SK-N-SH (cell line): Measurements from ENCODE around the gene EZR. TPM values are rescaled to one million over a fixed set of nuclear protein-coding genes. Genes with fewer than 3 reads are reported as not detected.

Source experiments
- CTCF ChIA-PET: fragments of 300-600, 350-600 bp; formaldehyde crosslinking; extraction: SDS; loops from one replicate; lab custom pipeline; 2021; lab: Yijun Ruan, JAX
- POLR2A ChIA-PET: fragments of 350-600 bp; sonication (Branson Sonifier 250); formaldehyde crosslinking; extraction: SDS; loops from one replicate; lab custom pipeline; 2020; ENCODE audit warnings: antibody characterized with exemption, inconsistent platforms; lab: Yijun Ruan, JAX
- DNase-seq: peaks from one replicate; pipeline ENCODE4 v3.0.0; 2012
- H2AFZ ChIP-seq: fragments of 200-600 bp; sonication (generic); 2 replicates; pipeline ENCODE4 v1.8.1; 2016; ENCODE audit warnings: antibody characterized with exemption, mild to moderate bottlenecking, low read depth
- H3F3A ChIP-seq: fragments of 200-600 bp; sonication (generic); replicated peaks from 2 replicates; pipeline ENCODE3; 2016; ENCODE audit warnings: antibody characterized with exemption, mild to moderate bottlenecking; ENCODE audit not compliant: insufficient read depth
- H3K27ac ChIP-seq, 2 experiments: fragments of 200-500 bp in 1 of 2; fragments of 200-600 bp in 1 of 2; sonication (Bioruptor generic) in 1 of 2; sonication (generic), shearing (Covaris generic) in 1 of 2; 2 replicates each; pipeline versions ENCODE4 v1.5.1 to v1.6.1; 2014 to 2016; ENCODE audit warnings: low read depth in 2 of 2, inconsistent platforms in 1 of 2, low read length in 1 of 2, mild to moderate bottlenecking in 1 of 2, mixed read lengths in 1 of 2
- H3K27me3 ChIP-seq: fragments of 200-600 bp; sonication (generic), shearing (Covaris generic); 2 replicates; pipeline ENCODE4 v1.6.1; 2016; ENCODE audit warnings: mixed run types; ENCODE audit not compliant: insufficient read depth
- H3K36me3 ChIP-seq, 2 experiments: fragments of 200-500 bp in 1 of 2; fragments of 200-600 bp in 1 of 2; sonication (Bioruptor generic) in 1 of 2; sonication (generic) in 1 of 2; replicated peaks in 1 of 2; 2 replicates each; pipeline versions ENCODE3 to v1.5.1; 2014 to 2016; ENCODE audit warnings: low read length in 1 of 2, mild to moderate bottlenecking in 1 of 2; ENCODE audit not compliant: insufficient read depth in 2 of 2, control insufficient read depth in 1 of 2
- H3K4me1 ChIP-seq, 2 experiments: fragments of 200-500 bp in 1 of 2; fragments of 200-600 bp in 1 of 2; sonication (Bioruptor generic) in 1 of 2; sonication (generic), shearing (Covaris generic) in 1 of 2; 2 replicates each; pipeline versions ENCODE4 v1.5.1 to v1.6.1; 2014 to 2016; ENCODE audit warnings: low read depth in 1 of 2, low read length in 1 of 2, mixed run types in 1 of 2; ENCODE audit not compliant: insufficient read depth in 2 of 2, control insufficient read depth in 1 of 2
- H3K4me2 ChIP-seq: fragments of 200-600 bp; sonication (generic), shearing (Covaris generic); 2 replicates; pipeline ENCODE4 v1.6.1; 2017; ENCODE audit warnings: mixed run types
- H3K4me3 ChIP-seq, 2 experiments: fragments of 200-500 bp in 1 of 2; fragments of 200-600 bp in 1 of 2; sonication (Bioruptor generic) in 1 of 2; sonication (generic), shearing (Covaris generic) in 1 of 2; 2 replicates each; pipeline versions ENCODE4 v1.5.1 to v1.8.1; 2014 to 2016; ENCODE audit warnings: low read depth in 2 of 2, inconsistent platforms in 1 of 2, low read length in 1 of 2, mild to moderate bottlenecking in 1 of 2, mixed read lengths in 1 of 2, moderate library complexity in 1 of 2
- H3K79me2 ChIP-seq: fragments of 200-600 bp; sonication (generic); 2 replicates; pipeline ENCODE4 v1.8.1; 2017; ENCODE audit warnings: mild to moderate bottlenecking; ENCODE audit not compliant: insufficient read depth
- H3K9ac ChIP-seq: fragments of 200-600 bp; sonication (generic); 2 replicates; pipeline ENCODE4 v1.6.1; 2017; ENCODE audit warnings: mixed run types
- H3K9me2 ChIP-seq: fragments of 200-600 bp; sonication (generic); 2 replicates; pipeline ENCODE4 v1.6.1; 2017; ENCODE audit warnings: mixed run types
- H3K9me3 ChIP-seq: fragments of 200-600 bp; sonication (generic); 2 replicates; pipeline ENCODE4 v1.6.1; 2017; ENCODE audit warnings: mixed run types, mild to moderate bottlenecking, moderate library complexity
- H4K20me1 ChIP-seq: fragments of 200-600 bp; sonication (generic); 2 replicates; pipeline ENCODE4 v1.6.1; 2017; ENCODE audit warnings: mild to moderate bottlenecking, mixed run types; ENCODE audit not compliant: insufficient read depth
- CHD2 ChIP-seq: fragments of 150-350 bp; IDR thresholded peaks from 2 replicates; pipeline ENCODE4 v1.6.1; 2018; ENCODE audit warnings: low read length; ENCODE audit not compliant: partially characterized antibody
- ELF1 ChIP-seq: IDR thresholded peaks from 2 replicates; pipeline ENCODE4 v1.4.0; 2012
- EP300 ChIP-seq, 2 experiments: IDR thresholded peaks; 2 replicates each; pipeline versions ENCODE4 v1.4.0 to v1.6.1; 2012; ENCODE audit warnings: borderline replicate concordance in 1 of 2, low read depth in 1 of 2, low read length in 1 of 2
- EZH2phosphoT487 ChIP-seq: fragments of 200-600 bp; sonication (generic); IDR thresholded peaks from 2 replicates; pipeline ENCODE4 v1.6.1; 2017; ENCODE audit warnings: low read depth, mixed run types, mild to moderate bottlenecking, antibody characterized with exemption, moderate library complexity, borderline replicate concordance
- FOXJ3 ChIP-seq: sonication (generic); formaldehyde crosslinking; IDR thresholded peaks from 2 replicates; pipeline ENCODE4 v1.5.1; 2020; ENCODE audit warnings: mild to moderate bottlenecking, missing genetic modification reagents
- GATA2 ChIP-seq: sonication (generic); formaldehyde crosslinking; IDR thresholded peaks from 2 replicates; pipeline ENCODE4 v1.5.0; 2020; ENCODE audit warnings: mild to moderate bottlenecking, missing genetic modification reagents
- MEF2A ChIP-seq: IDR thresholded peaks from 2 replicates; pipeline ENCODE4 v1.4.0; 2012; ENCODE audit warnings: low read depth, borderline replicate concordance
- NFIC ChIP-seq: IDR thresholded peaks from 2 replicates; pipeline ENCODE4 v1.4.0; 2012; ENCODE audit warnings: borderline replicate concordance
- RCOR1 ChIP-seq: fragments of 150-350 bp; IDR thresholded peaks from 2 replicates; pipeline ENCODE4 v1.6.1; 2017; ENCODE audit warnings: antibody characterized with exemption, low read length
- TCF12 ChIP-seq: IDR thresholded peaks from 2 replicates; pipeline ENCODE4 v1.4.0; 2012
- USF1 ChIP-seq: IDR thresholded peaks from 2 replicates; pipeline ENCODE4 v1.4.0; 2012; ENCODE audit warnings: low read depth, borderline replicate concordance
- YY1 ChIP-seq: IDR thresholded peaks from 2 replicates; pipeline ENCODE4 v1.4.0; 2012; ENCODE audit warnings: low read depth, mild to moderate bottlenecking
- ZBTB33 ChIP-seq: IDR thresholded peaks from 2 replicates; pipeline ENCODE4 v1.4.0; 2012; ENCODE audit warnings: low read depth, borderline replicate concordance
- WGBS: methylation state at CpG from one replicate; pipeline ENCODE4 v1.1.6; 2017; ENCODE audit warnings: low lambda C conversion rate; 5-methylcytosine and 5-hydroxymethylcytosine counted together
- polyA plus RNA-seq, 3 experiments: library from polyadenylated mRNA; depleted of rRNA; stranded (reverse); fragments of >200 nt; gene quantifications; 2 replicates each; pipeline ENCODE4 v1.2.3, GENCODE V29; 2012

Gene EZR
- polyA plus RNA-seq, 1 of the 3 experiments (the other 2 are of a cell fraction): 92.0 TPM

DNA sequence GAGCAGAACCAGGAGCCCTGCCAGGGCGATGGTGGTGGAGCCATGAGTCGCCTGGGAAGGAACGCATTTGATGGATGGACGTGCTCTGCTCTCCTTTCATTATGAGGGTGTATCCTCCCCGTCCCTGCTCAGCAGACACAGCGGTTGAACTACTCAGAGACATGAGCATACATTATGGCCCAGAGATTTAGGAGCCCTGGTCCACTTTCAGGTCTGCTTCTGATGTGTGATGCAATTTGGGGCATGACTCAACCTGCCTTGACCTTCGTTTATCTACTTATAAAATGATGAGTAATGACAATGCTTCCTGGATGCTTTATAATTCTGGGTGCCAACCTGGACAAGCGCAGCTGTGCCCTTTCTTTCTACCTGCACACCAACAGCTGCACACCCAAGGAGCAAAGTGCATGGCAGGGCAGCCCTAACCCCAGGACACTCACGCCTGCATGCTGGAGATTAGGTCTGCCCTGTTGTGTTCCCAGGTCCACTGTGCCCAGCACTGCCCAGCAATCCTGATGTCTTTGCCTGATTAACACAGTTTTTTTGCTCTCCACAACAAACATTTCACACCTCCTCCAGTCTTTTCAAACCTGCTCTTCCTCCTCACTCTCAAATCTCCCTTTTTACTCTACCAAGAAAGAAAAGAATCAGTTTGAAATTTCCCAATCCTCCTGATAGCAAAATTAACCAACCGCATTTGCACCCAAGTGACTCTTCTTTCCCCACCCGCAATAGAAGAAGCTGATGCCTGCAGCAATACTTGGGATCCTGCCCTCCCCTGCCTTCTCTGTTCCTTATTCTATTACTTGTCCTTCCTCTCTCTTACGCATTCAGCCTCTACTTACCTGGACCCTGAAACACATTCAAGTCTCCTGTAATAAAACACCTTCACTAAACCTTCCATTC is 81.2 kb downstream of the EZR start (continued):
- TF ChIP-seq RCOR1 (no peak), TCF12 (no peak; the same call in 1 of the 2 replicates), NFIC (no peak; the same call in 1 of the 2 replicates), EP300 (IDR thresholded peaks at IDR 0.05; ENCODE audit: borderline replicate concordance in 1 of 2, low read depth in 1 of 2, low read length in 1 of 2) (0 out of 4 replicates have a peak, but pooled peaks of 1 of the 2 experiments have one; percentile 9), FOXJ3 (CRISPR knock-in tag) (no peak), ZBTB33 (no peak)

GRCh38 chr6:158737082-158737709 is 82.0 kb downstream of the EZR start:
- Histone ChIP-seq H4K20me1 (no peaks in the 10 kb centered on the region), H3K9me2 (no peaks in the 10 kb centered on the region), H3K4me2 (no peak overlapping the region), H2AFZ (no peak overlapping the region), H3K27me3 (no peaks in the 10 kb centered on the region), H3K79me2 (no peaks in the 10 kb centered on the region), H3K27ac (peak overlapping the region in 1 of 2 experiments; percentile 28; a peak in 1 of 4 replicates), H3F3A (no peaks in the 10 kb centered on the region), H3K9ac (no peak overlapping the region), H3K4me1 (peaks cover 6% of the 10 kb centered on the region in 2 experiments; a peak in 2 of 4 replicates), H3K9me3 (no peaks in the 10 kb centered on the region; the same call in 1 of the 2 replicates), H3K36me3 (peaks cover 0 to 4% of the 10 kb centered on the region in 2 experiments), H3K4me3 (no peak overlapping the region)
- ChIA-PET CTCF (interaction anchor here (1.1 kb wide), 1 partner anchor 18 kb away, joined by 3 read pairs; no protein-coding TSS in a partner anchor), POLR2A (no interaction called here)
- TF ChIP-seq ELF1: no peak
- TF ChIP-seq MEF2A: no peak
- no peak for DNase-seq
- WGBS: 88% methylated on average over 3 of the region's 3 CpGs

- no peaks in the 10 kb centered on the region for H3F3A ChIP-seq
- no peak for TF ChIP-seq TCF12
- TF ChIP-seq ZBTB33: no peak
- no peak for TF ChIP-seq EZH2phosphoT487
- no peak for TF ChIP-seq YY1
- TF ChIP-seq USF1: no peak
- TF ChIP-seq GATA2: no peak
- no peak for TF ChIP-seq ELF1
- TF ChIP-seq CHD2: no peak
- H3K9ac ChIP-seq: no peak overlapping the region
- H3K4me3 ChIP-seq: no peak overlapping the region
- no peaks in the 10 kb centered on the region for H3K9me2 ChIP-seq
- H4K20me1 ChIP-seq: no peaks in the 10 kb centered on the region
- ChIA-PET POLR2A (no interaction called here), CTCF (interaction anchor here (1.0 kb wide), 1 partner anchor 16 kb away, joined by 3 read pairs; no protein-coding TSS in a partner anchor)
- no peak overlapping the region for H3K27ac ChIP-seq
- H3K9me3 ChIP-seq: no peaks in the 10 kb centered on the region; the same call in 1 of the 2 replicates
- H2AFZ ChIP-seq: no peak overlapping the region
- H3K36me3 ChIP-seq: peaks cover 0 to 4% of the 10 kb centered on the region in 2 experiments
- no peak overlapping the region for H3K4me2 ChIP-seq
- no peak for DNase-seq
- peaks cover 6% of the 10 kb centered on the region in 2 experiments; a peak in 2 of 4 replicates for H3K4me1 ChIP-seq
- no peaks in the 10 kb centered on the region for H3K27me3 ChIP-seq
- H3K79me2 ChIP-seq: no peaks in the 10 kb centered on the region
- 80% methylated on average over 2 of the region's 3 CpGs for WGBS
These were observed 84.2 kb downstream of the EZR start for GRCh38 chr6:158735009-158735408.
